IPS-20b (cell line): Measurements from ENCODE around the gene CUL4B.
"Not testable (repeated sequence)": the region's sequence is repeated elsewhere in the genome, so short reads cannot be mapped to it uniquely, and the experiment has no call there.

Source experiments
- H3K27ac ChIP-seq: one replicate; pipeline ENCODE4 v1.5.1; 2013; ENCODE audit warnings: low read length
- H3K27me3 ChIP-seq: 2 replicates; pipeline ENCODE4 v1.6.1; 2013; ENCODE audit warnings: mild to moderate bottlenecking, low read length, inconsistent platforms; ENCODE audit not compliant: insufficient read depth
- H3K36me3 ChIP-seq: 2 replicates; pipeline ENCODE4 v1.6.1; 2013; ENCODE audit warnings: low read depth, mild to moderate bottlenecking, inconsistent platforms, low read length, moderate library complexity; ENCODE audit not compliant: insufficient read depth
- H3K4me1 ChIP-seq: 2 replicates; pipeline ENCODE4 v1.6.1; 2013; ENCODE audit warnings: mild to moderate bottlenecking, control low read depth, inconsistent platforms, low read length, moderate library complexity; ENCODE audit not compliant: insufficient read depth
- H3K4me3 ChIP-seq: 2 replicates; pipeline ENCODE4 v1.5.1; 2013; ENCODE audit warnings: mild to moderate bottlenecking, low read length, inconsistent platforms
- H3K9ac ChIP-seq: 2 replicates; pipeline ENCODE4 v1.6.1; 2013; ENCODE audit warnings: low read depth, mild to moderate bottlenecking, inconsistent platforms, low read length, moderate library complexity
- H3K9me3 ChIP-seq: 2 replicates; pipeline ENCODE4 v1.6.1; 2013; ENCODE audit warnings: mild to moderate bottlenecking, low read depth, low read length, inconsistent platforms; ENCODE audit not compliant: insufficient read depth

Gene CUL4B

GRCh38 chrX:120560842-120561633 lies at the start of gene CUL4B:
Gene CUL4B, minus strand, starts transcription at chrX:120560962. Its CDS starts 324 bp downstream, at chrX:120560638.
- H3K36me3 ChIP-seq = peaks cover 16% of the 10 kb centered on the region; the same call in 1 of the 2 replicates
- H3K4me1 ChIP-seq = peaks cover 7% of the 10 kb centered on the region; the same call in 1 of the 2 replicates
- H3K27me3 ChIP-seq = no peaks in the 10 kb centered on the region
- peak within 1 kb of the TSS; percentile 96 for H3K4me3 ChIP-seq
- H3K9me3 ChIP-seq = no peaks in the 10 kb centered on the region
- peak within 1 kb of the TSS; percentile 96 for H3K27ac ChIP-seq
- peak within 1 kb of the TSS; percentile 92 for H3K9ac ChIP-seq

GRCh38 chrX:120604361-120604782 lies 43.6 kb upstream of the CUL4B start:
- H3K9me3 ChIP-seq = no peaks in the 10 kb centered on the region
- peaks cover 4% of the 10 kb centered on the region; the same call in 1 of the 2 replicates for H3K36me3 ChIP-seq
- no peaks in the 10 kb centered on the region for H3K4me1 ChIP-seq
- H3K27me3 ChIP-seq = no peaks in the 10 kb centered on the region
- peak overlapping the region; percentile 86 for H3K9ac ChIP-seq
- peak overlapping the region; percentile 76 for H3K27ac ChIP-seq
- H3K4me3 ChIP-seq = peak overlapping the region; percentile 95

DNA sequence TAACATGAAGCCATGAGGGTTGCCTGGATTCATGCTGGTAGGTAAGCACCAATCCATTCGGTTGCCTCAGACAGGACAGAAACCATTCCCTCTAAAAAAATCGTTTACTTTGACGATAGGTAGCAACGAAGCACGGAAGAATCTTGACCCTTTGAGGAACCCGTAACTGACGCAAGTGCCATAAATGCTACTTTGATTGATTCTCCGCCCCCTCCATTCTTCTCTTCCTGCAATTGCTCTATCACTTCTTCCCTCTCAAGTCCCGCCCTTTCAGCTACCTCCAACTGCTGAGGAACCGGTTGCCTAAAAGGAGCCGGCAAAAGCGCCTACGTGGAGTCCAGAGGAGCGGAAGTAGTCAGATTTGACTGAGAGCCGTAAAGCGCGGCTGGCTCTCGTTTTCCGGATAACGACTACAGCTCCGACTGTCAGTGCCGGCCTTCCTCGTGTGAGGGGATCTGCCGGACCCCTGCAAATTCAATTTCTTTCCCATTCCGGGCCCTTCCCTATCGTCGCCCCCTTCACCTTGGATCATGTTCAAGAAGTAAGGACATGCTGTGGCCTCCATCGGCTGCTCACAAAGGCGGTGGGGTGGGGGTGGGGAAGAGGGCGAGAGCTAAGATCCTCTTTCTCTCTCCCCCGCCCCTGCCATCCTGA lies 43.1 kb upstream of the CUL4B start, which contains the start of gene MCTS1:
Gene MCTS1, plus strand, starts transcription at position 395 of the 654 bp plus-strand sequence. Its CDS starts 136 bp downstream, at position 531.
- H3K4me3 ChIP-seq = peak within 1 kb of the TSS; percentile 95
- peaks cover 4% of the 10 kb centered on the region; the same call in 1 of the 2 replicates for H3K36me3 ChIP-seq
- H3K9me3 ChIP-seq = no peaks in the 10 kb centered on the region

DNA sequence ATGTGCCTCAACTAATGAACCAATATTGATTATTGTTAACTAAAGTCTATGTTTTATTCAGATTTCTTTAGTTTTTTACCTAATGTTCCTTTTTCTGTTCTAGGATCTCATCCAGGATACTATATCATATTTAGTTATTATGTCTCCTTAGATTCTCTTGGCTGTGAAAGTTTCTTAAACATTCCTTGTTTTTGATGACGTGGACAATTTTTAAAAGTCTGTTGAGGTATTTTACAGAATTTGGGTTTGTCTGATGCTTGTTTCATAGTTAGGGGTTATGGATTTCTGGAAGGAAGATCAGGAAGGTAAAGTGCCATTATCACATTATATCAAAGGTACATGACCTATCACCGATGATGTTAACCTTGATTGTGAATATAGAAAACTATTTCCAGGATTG lies 24.9 kb upstream of the CUL4B start:
- Histone ChIP-seq H3K36me3 (no peaks in the 10 kb centered on the region), H3K27me3 (no peaks in the 10 kb centered on the region)

More for the DNA sequence above, 43.1 kb upstream of the CUL4B start, which contains the start of gene MCTS1:
- no peaks in the 10 kb centered on the region for H3K4me1 ChIP-seq
- peak within 1 kb of the TSS; percentile 76 for H3K27ac ChIP-seq
- H3K9ac ChIP-seq = peak within 1 kb of the TSS; percentile 86
- H3K27me3 ChIP-seq = no peaks in the 10 kb centered on the region

DNA sequence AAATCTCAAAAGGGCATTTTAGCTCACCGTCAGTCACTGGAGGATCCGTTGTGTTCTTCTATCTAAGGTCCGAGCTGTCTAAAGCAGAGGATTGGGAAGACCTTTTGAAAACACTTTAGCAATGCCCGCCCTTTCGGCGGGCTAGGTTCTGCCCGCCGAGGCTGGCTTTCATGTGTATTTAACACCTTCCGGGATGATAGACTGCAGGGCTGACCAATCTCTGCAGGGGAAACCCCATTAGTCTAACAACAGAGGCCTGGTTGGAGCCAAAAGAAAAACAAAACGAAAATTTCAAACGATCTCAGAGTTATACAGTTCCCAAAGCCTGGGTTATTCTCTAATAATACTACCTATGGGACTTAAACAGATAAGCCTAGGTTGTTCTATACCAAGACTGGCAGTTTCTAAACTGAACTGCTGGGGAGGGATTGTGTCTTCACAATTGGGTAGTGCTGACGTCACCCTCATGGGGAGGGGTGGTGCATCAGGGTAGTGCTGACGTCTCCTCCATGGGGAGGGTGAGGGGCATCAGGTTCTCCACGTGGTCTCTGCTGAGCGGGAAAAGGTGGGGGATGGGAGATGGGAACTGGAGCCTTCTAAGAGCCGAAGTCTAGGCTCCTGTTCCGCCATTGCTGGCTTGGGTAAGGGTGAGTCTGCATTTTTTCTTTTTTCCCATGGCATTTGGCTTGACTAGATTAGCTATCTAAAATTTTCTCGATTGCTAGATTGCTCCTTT lies 14.8 kb upstream of the CUL4B start:
- H3K27ac ChIP-seq = no peak overlapping the region

More for the DNA sequence above, 24.9 kb upstream of the CUL4B start:
- no peak overlapping the region for H3K27ac ChIP-seq
- H3K4me3 ChIP-seq = no peak overlapping the region
- H3K9ac ChIP-seq = no peak overlapping the region
- H3K4me1 ChIP-seq = no peaks in the 10 kb centered on the region
- H3K9me3 ChIP-seq = no peaks in the 10 kb centered on the region

DNA sequence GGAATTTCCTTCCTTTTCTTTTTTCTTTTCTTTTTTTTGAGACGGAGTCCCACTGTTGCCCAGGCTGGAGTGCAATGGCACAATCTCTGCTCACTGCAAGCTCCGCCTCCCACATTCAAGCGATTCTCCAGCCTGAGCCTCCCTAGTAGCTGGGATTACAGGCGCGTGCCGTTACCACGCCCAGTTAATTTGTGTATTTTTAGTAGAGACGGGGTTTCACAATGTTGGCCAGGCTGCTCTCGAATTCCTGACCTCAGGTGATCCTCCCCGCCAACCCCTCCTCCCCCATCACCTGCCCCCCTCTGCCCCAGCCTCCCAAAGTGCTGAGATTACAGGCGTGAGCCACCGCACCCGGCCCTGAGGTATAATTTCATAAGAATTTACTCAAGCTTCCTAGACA lies 13.0 kb upstream of the CUL4B start:
- not testable (repeated sequence) for H3K27me3 ChIP-seq, H3K4me3 ChIP-seq, H3K4me1 ChIP-seq, H3K27ac ChIP-seq, H3K36me3 ChIP-seq, H3K9me3 ChIP-seq, H3K9ac ChIP-seq

More for the DNA sequence above, 14.8 kb upstream of the CUL4B start:
- Histone ChIP-seq H3K4me3 (no peak overlapping the region), H3K9me3 (no peaks in the 10 kb centered on the region), H3K36me3 (no peaks in the 10 kb centered on the region), H3K4me1 (no peaks in the 10 kb centered on the region), H3K9ac (no peak overlapping the region), H3K27me3 (no peaks in the 10 kb centered on the region)

GRCh38 chrX:120570011-120570600 lies 9.3 kb upstream of the CUL4B start:
- Histone ChIP-seq H3K27ac (no peak overlapping the region), H3K9me3 (no peaks in the 10 kb centered on the region), H3K27me3 (no peaks in the 10 kb centered on the region), H3K9ac (no peak overlapping the region), H3K4me1 (no peaks in the 10 kb centered on the region), H3K4me3 (no peak overlapping the region), H3K36me3 (no peaks in the 10 kb centered on the region)

GRCh38 chrX:120568609-120569008 lies 7.8 kb upstream of the CUL4B start:
- Histone ChIP-seq H3K27me3 (no peaks in the 10 kb centered on the region), H3K4me3 (no peak overlapping the region), H3K36me3 (no peaks in the 10 kb centered on the region), H3K27ac (no peak overlapping the region), H3K4me1 (no peaks in the 10 kb centered on the region), H3K9ac (no peak overlapping the region), H3K9me3 (no peaks in the 10 kb centered on the region)

GRCh38 chrX:120568035-120568434 lies 7.3 kb upstream of the CUL4B start:
- Histone ChIP-seq H3K9me3 (no peaks in the 10 kb centered on the region), H3K27ac (no peak overlapping the region), H3K9ac (no peak overlapping the region), H3K27me3 (no peaks in the 10 kb centered on the region), H3K4me1 (no peaks in the 10 kb centered on the region), H3K4me3 (no peak overlapping the region), H3K36me3 (no peaks in the 10 kb centered on the region)

DNA sequence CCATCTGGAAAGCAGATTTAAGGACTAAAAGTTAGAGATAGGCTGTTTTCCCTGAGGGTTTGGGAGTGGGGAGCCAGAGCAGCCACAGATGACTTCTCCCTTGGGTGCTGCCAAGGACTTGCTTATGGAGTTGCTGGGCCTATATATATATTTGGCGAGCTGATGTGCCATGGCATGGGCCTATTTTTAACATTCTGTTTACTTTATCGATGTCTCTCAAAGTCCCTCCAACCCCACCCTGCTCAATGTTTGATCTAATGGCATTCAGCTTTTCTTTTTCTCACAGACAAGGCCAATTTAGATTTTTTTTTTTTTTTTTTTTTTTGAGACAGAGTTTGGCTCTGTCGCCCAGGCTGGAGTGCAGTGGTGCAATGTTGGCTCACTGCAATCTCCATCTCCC lies 6.1 kb upstream of the CUL4B start:
- Histone ChIP-seq H3K27me3 (no peaks in the 10 kb centered on the region), H3K4me1 (peaks cover 7% of the 10 kb centered on the region; the same call in 1 of the 2 replicates), H3K36me3 (no peaks in the 10 kb centered on the region), H3K9ac (no peak overlapping the region), H3K4me3 (no peak overlapping the region), H3K27ac (no peak overlapping the region), H3K9me3 (no peaks in the 10 kb centered on the region)

GRCh38 chrX:120564925-120565324 lies 4.2 kb upstream of the CUL4B start:
- H3K4me1 ChIP-seq = peaks cover 7% of the 10 kb centered on the region; the same call in 1 of the 2 replicates
- no peak overlapping the region for H3K27ac ChIP-seq
- no peaks in the 10 kb centered on the region for H3K36me3 ChIP-seq
- H3K4me3 ChIP-seq = no peak overlapping the region
- H3K27me3 ChIP-seq = no peaks in the 10 kb centered on the region
- H3K9ac ChIP-seq = no peak overlapping the region
- H3K9me3 ChIP-seq = no peaks in the 10 kb centered on the region
